Activated effector memory CD4-positive, alpha-beta T cell treated with anti-CD3 and anti-CD28 coated beads, Interleukin-2, amount 50 U/mL, for 16 hours (primary cell): ENCODE data around the gene SNRNP48.

Experiments used
- DNase-seq: peaks from one replicate; pipeline ENCODE4 v3.0.0-alpha.2; 2020

Gene SNRNP48, protein sequence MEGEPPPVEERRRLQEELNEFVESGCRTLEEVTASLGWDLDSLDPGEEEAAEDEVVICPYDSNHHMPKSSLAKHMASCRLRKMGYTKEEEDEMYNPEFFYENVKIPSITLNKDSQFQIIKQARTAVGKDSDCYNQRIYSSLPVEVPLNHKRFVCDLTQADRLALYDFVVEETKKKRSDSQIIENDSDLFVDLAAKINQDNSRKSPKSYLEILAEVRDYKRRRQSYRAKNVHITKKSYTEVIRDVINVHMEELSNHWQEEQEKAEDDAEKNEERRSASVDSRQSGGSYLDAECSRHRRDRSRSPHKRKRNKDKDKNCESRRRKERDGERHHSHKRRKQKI

DNA sequence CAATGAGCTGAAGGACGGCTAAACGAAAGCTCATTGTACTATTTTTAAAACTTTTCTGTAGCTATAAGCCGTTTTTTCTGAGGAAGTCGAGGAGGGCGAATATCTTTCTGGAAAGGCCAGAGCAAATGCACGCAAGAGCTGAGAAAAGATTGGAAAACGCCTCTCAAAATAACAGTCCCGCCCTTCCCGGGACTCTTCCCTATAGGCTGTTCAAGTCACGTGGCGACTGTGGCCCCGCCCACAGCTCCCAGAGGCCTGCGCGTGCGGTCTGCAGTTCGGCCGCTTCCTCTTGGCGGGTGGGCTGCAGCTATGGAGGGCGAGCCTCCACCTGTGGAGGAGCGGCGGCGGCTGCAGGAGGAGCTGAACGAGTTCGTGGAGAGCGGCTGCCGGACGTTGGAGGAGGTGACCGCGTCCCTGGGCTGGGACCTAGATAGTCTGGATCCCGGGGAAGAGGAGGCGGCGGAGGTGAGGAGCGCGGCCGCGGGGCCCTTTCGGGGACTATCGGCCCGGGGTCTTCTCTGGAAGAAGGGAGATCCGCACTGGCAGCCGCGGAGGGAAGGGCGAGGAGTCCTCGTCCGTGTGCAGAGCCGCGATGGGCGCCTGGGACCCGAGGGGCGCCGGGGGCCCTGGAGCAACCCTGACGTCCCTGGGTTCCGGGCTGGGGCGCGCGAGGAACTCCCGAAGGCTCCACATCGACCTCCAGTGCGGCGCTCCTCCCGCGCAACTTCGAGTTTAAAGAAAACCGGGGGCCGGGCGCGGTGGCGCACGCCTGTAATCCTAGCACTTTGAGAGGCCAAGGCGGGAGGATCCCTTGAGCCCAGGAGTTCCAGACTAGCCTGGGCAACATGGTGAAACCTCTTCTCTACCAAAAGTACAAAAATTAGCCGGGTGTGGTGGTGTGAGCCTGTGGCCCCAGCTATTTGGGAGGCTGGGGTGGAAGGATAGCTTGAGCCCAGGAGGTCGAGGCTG lies at the start of gene SNRNP48:
TSS of gene SNRNP48 (plus strand) at position 250 of the 969 bp plus-strand sequence. CDS start at position 310, 60 bp downstream.
- peak; percentile 96 for DNase-seq

DNA sequence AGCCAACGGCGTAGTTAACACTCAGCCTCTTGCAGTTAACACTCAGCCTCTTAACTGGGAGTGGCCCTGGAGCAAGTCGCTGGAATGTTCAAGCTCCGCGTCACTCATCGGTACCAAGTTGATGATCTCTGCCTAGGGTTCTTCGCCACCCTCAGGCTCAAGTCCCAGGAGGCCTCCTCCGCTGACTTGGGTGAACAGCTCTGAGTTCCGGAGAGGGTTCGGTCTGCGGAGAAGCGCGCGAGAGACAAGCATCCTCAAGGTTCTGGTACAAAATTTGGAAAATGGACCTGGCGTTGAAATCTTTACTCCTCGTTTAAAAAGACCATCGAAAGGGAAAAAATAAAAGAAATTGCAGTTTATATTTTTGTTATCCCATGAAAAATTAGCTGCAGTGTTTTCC lies 49.4 kb upstream of the SNRNP48 start:
- no peak for DNase-seq

DNA sequence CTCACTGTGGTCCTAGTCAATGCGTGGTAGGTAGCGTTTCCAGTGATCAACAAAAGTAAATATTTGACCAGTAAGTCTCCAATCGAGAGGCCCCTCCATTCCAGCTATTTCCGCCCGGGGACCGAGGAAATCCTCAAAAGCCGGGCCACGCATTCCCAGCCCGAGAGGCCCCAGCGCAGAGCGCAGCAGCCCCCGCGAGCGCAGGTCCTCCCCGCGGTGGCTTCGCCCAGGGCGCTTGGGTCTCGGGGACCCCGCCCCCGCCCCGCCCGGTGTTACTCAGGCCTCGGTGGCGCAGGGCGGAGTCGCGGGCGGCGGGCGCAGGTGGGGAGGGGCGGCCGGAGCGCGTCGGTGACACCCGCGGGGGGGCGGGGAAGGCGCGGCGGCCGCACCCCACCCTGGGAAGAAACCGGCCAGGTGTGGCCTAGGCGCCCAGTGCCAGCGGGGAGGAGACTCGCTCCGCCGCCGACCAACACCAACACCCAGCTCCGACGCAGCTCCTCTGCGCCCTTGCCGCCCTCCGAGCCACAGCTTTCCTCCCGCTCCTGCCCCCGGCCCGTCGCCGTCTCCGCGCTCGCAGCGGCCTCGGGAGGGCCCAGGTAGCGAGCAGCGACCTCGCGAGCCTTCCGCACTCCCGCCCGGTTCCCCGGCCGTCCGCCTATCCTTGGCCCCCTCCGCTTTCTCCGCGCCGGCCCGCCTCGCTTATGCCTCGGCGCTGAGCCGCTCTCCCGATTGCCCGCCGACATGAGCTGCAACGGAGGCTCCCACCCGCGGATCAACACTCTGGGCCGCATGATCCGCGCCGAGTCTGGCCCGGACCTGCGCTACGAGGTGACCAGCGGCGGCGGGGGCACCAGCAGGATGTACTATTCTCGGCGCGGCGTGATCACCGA lies 48.6 kb upstream of the SNRNP48 start, which contains the start of gene DSP:
TSS of gene DSP (plus strand) at position 497 of the 890 bp plus-strand sequence. CDS start at position 742, 245 bp downstream.
- DNase-seq: peak; percentile 68

DNA sequence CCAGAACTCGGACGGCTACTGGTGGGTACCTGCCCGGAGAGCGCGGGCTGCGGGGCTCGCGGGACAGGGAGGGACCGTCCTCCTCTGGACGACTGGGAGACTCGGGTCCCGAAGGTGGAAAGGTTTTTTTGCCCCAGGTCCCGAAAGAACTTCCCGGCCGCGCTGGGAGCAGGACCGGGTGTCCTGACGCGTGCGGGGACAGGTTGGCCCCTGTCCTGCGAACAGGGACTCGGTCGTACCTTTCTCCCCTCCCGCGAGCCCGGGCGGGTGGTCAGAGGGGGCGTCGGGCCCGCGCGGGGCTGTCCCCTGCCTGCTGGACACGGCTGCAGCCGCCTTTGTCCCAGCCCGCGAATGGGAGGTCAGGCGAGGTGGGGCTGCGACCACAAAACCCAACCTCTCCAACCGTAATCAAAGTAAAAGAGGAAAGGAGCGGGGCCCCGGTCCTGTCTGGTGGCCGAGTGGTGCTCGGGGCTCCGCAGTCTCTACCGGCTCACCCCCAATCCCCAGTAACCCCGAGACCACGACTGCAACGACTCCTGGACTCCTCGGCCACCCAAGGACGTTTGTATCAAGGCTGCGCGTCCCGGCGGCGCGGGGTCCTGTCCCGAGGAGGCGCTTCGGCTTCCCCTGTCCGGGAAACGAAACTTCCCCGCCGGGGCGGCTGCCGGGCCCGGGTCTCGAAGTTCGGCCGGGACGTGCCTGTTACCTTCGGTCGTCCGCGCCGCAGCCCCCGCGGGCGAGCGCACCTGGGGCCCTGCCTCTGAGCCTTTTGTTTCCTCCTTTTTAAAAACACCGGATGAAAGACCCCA lies 47.7 kb upstream of the SNRNP48 start:
- no peak for DNase-seq

DNA sequence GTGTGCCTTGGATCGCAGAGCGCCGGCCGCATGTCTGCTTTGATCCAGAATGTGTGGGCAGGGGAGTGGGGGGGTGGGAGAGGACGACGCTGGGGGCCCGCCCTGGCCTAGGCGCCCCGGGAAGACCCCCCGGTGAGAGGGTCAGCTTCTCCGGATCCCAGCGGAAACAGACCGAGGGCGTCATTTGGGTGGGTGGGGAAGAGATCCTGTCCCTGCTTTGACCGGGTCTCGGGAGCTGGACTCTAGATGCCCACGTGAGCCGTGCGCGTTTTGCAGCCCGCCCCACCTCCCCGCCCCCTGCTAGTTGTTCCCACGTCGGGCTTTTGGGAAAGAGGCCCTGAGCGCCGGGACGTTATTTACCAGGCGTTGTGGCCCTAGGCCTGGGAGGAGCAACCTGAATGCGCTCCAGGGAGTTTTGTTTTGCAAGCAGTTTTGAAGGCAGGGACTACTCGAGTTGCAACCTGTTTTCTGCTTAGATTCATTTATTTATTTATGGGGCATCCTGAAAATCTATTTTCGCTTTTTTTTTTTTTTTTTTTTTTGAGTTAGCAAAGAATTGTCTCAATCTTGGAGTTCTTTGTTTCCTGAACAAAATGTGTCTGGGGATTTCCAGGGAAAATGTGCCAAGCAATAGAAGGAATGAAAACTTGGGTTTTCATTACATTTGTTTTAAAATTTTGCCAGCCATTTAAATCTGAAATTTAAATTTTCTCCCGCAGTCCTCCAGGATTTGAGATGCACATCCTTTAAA lies 46.9 kb upstream of the SNRNP48 start:
- no peak for DNase-seq

DNA sequence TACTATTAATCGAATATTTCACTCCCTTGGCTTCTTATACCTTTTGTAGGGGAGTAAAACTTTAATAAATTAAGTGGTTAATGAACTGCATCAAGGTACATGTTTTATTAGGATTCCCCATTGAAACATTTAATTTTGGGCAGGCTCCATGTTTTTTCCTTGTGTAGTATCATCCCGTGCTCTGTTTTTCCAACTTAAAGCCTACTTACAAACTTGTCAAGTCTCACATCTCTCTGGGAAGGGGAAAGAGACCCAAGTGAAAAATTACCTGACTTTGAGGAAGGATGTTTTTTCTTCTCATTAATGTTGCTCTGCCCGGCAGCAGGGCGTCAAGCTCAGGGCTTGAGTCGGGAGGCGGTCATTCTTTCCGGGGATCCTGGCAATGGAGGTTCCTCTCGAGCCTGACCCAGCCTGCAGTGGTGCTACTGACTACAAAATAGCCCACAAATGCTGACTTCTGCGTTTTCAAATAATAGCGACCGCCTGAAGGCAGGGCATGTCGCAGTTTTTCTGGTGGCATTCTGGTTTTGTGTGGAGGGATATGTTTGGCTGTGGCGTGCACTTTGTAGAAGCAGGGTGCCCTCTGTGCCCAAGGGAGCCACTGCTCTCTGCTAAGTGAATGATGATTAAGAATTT lies 46.1 kb upstream of the SNRNP48 start:
- DNase-seq: no peak

DNA sequence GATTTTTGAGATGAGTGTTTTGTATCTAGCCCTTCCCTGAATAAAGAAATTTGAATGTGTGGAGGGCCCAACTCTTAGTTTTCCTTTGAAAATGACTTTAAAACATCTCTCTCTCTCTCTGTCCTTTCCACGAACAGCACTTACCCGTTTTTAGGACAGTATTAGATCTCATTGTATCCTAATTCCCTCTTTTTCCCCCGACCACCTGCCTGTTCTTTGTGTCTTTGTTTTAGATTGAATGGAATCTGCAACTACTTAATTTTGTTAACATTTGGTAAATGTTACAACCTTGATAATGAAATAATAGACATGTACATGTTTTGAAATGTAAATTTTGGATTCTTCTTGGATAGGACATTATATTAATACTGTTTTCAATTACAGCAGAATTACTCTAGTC lies 45.4 kb upstream of the SNRNP48 start:
- no peak for DNase-seq

DNA sequence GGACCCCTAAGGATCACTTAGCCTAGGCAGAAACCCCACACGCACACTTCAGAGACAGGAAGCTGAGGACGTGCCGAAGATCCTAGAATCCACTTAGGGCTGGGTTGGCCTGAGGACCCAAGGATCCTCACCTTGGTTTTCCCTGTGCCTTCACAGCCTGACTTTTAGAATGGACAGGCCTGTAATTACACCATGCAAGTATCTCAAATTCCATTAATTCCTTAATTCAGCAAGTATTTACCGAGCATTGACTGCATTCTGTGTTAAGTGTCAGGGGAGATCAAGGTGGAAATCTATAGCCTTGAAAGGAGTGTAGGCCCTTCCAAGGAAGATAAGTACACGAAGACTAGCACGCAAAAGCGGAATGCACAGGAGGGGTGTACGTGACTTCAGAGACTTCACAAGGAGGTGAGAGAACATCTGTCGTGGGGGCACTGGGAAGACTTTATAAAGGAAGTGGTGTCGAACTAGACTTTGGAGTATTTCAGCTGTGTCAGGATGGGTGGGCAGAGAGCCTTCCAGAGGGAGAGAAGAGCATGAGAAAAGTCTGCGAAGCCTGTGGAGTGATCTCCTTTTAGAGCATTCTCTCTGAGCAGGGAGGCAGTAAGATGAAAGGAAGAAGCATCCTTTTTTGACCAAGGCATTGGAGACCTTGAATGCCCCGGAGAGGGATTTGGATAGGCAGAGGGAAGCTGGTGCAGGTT lies 44.5 kb upstream of the SNRNP48 start:
- DNase-seq: no peak

DNA sequence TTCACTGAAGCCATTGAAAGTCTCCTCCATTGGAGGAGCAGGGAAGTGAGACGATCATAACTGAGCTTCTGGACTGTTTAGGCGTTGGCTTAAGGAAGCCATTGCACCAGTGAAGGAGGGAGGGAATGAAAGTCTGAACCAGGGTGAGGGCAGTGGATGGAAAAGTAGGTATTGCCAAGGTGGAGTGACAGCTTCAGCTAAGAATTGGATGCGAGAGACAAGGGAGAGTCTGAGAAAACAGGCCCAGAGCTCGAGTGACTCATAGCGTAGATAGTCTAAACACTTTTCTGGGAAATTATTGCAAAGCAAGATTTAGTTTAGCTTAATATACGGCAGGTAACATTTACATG lies 44.0 kb upstream of the SNRNP48 start:
- no peak for DNase-seq

DNA sequence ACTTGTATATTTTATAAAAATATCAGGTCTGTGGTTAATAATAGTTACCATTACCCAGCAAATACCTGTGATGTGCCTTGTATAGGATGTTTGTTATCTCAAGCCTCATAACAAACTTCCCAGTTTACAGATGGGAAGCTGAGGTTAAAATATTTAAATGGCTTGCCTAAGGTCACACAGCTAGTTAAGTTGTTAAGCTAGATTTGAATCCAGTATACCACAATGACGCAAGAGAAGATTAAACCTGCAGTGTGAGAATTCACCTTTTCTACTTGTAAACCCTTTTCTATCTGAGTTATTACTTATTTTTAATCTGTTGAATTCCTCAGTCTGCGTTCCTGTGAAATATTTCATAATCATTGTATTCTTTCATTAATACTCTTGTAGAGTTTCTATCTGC lies 43.6 kb upstream of the SNRNP48 start:
- DNase-seq: no peak

DNA sequence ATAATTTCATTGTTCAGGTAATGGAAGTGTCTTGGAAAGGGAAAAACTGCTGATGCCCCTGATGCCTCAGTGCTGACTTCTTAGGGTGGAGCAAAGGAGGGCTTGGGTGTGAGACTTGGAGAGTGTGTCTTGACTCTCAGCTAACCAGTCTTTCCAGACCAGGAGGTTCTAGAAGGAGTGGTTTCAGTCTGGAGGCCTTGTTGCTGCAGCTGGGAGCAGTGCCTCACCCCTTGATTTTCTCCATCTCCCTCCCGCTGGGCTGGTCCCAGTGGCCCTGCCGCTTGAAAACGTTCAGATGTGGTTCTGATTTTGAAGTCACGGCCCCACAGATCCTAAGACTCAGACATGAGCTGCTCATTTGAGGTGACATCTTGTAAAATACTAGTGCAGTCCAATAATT lies 43.1 kb upstream of the SNRNP48 start:
- DNase-seq: no peak

DNA sequence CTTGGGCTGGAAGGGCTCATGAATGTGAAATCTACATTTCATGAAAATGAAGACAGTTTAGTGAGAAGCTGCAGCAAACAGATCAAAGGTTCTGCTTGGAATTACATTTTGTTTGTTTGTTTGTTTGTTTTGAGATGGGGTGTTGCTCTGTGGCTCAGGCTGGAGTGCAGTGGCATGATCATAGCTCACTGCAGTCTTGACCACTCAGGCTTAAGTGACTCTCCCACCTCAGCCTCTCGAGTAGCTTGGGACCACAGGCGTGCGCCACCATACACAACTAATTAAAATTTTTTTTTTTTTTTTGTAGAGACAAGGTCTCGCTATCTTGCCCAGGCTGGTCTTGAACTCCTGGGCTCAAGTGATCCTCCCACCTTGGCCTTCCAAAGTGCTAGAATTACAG lies 42.7 kb upstream of the SNRNP48 start:
- no peak for DNase-seq

DNA sequence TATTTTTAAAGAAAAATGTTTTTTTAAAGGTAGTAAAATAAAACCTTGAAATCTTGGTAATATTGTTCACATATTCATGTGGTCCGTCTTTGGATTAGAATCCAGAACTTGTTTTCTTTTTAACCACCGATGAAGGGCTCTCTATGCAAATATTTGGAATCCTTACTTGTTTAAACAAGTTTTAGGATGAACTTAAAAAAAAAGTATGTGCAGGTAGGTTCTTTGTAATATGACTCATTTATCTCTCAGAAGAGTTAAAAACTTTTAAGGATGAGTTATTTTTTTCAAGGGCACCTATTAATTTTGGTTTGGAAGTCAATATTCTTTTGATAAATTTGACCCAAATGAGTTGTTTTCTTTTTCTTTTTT lies 39.6 kb upstream of the SNRNP48 start:
- no peak for DNase-seq

DNA sequence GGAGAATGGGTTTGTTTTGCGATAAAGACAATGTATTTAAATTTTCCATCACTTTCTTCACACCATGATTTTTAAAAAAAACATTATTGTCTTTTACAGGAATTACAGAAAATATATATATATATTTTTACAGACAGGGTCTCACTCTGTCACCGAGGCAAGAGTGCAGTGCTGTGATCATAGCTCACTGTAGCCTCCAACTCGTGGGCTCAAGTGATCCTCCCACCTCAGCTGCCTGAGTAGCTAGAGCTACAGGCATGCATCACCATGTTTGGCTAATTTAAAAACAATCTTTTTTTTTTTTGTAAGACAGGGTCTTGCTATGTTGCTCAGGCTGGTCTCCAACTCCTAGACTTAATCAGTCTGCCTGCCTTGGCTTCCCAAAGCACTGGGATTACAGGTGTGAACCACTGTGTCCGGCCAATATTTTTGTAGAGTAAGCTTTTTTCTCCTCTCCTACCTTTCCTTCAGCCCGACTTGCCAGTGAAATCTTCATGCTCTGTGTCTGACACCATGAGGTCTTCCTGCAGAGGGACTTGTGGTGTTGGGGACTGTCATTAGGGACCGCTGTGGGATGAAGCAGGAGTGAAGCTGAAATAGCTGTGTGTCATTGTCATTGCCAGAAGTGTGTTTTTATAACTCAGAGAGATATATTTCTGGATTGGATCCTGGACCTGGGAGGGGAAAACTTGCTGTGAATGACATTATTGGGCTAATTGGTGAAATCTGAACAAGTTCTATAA lies 35.3 kb upstream of the SNRNP48 start:
- no peak for DNase-seq

DNA sequence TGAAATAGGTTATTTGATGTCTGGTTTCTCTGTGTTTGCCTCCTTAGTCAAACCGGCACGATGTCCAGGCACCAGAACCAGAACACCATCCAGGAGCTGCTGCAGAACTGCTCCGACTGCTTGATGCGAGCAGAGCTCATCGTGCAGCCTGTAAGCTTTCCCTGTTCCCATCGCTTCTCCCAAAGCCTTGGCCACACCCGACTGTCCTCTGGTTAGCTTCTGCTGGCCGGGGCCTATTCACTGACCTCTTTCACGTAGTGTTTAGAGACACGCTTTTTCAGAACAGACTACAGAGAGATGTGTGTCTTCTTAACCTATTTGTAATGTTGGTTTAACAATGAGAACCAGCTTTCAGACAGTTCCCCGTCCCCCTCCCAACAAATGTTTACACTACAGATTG lies 34.3 kb upstream of the SNRNP48 start:
- no peak for DNase-seq

DNA sequence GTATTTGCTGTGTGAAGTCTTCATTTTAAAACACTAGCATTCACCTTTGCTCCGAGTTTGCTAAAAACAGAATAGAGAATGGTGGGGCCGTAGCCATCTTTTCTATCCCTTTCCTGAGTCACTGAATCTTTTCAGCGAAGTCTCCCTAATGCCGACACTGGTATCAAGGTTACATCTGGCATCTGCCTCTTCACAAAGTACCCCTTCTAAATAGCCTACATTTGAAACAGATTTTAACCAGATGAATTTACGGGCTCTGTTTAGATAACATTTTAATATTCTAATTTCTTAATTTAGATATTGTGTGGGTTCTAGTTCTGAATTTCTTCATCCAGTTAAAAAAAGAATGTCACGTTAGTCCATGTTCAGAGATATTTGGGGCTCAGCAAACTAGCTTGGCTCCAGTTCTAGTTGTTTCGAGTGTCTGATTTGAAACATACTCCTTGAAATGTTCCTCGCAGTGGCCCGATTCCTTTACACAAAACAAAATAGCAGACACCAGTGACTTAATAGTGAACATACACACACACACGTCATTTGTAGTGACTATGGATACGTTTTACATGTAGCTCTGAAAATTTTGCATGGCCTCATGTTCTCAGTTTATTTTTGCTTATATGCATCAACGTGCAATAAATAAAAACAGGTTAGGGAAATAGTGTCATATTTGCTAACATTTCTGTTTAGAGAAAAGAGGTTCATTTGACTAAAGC lies 33.4 kb upstream of the SNRNP48 start:
- no peak for DNase-seq

DNA sequence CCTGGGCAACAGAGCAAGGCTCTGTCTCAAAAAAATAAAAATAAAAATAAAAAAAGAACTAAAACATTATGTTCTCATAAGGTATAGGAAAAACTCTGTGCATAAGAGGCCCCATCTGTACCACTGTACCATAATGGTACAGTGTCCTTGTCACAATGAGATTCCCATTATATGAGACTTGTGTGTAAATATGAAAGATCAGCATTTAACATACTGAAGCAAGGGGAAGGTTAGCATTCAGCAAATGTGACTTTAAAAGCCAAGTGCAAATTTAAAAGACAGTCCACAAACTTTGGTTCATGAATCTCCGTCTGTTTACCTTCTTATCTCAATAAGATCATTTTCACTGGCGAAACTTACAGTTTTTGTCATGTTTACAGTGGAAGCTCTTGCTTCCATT lies 32.3 kb upstream of the SNRNP48 start:
- no peak for DNase-seq

DNA sequence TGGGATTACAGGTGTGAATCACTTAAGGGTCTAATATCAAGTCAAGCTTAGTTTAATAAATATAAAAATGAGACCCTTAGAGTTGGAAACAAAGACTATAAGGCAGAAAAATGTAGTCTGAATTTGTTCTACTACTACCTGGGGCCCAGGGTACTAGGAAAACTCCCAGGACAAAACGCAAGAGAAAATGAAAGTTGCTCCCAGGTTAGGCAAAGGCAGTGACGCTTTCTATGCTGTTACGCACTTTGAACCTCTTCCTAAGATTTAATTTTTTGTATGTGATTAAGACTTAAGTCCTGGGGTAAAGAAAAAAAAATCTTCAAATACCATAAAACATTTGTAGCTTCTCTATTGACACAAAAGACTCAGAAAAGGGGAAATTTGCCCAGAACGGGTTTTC lies 31.2 kb upstream of the SNRNP48 start:
- no peak for DNase-seq

DNA sequence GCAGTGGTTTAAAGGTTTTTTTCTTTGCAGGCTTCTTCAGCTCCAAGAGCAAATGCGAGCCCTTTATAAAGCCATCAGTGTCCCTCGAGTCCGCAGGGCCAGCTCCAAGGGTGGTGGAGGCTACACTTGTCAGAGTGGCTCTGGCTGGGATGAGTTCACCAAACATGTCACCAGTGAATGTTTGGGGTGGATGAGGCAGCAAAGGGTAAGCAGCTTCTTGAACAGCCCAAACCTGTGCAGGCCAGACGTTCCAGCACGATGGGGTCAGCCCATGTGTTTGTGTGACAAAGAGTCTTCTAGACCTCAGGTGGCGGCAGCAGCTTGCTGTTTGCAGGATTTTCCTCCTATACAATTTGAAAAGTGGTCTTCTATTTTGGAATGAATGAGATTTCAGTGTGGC lies 30.8 kb upstream of the SNRNP48 start:
- no peak for DNase-seq
